Progenitor cell of endocrine pancreas (in vitro differentiated cells): Measurements from ENCODE around the gene SYNE2. TPM values are rescaled to one million over a fixed set of nuclear protein-coding genes. Genes with fewer than 3 reads are reported as not detected.

ENCODE experiments used
- DNase-seq: peaks from one replicate; pipeline ENCODE4 v3.0.0; 2021; ENCODE audit warnings: low spot score; ENCODE audit not compliant: unreplicated experiment
- H3K27ac Mint-ChIP-seq: 2 replicates; pipeline ENCODE4 v1.8.0; 2021; ENCODE audit warnings: mild to moderate bottlenecking, moderate library complexity, mixed read lengths
- H3K27me3 Mint-ChIP-seq: 2 replicates; pipeline ENCODE4 v1.8.0; 2021; ENCODE audit warnings: mixed read lengths
- H3K36me3 Mint-ChIP-seq: 2 replicates; pipeline ENCODE4 v1.8.0; 2022; ENCODE audit warnings: mixed read lengths; ENCODE audit not compliant: insufficient read depth
- H3K4me1 Mint-ChIP-seq: 2 replicates; pipeline ENCODE4 v1.8.0; 2021; ENCODE audit warnings: low read depth, mixed read lengths
- H3K4me3 Mint-ChIP-seq: 2 replicates; pipeline ENCODE4 v1.8.0; 2021; ENCODE audit warnings: low read depth, mild to moderate bottlenecking, moderate library complexity, mixed read lengths
- H3K9me3 Mint-ChIP-seq: 2 replicates; pipeline ENCODE4 v1.8.0; 2021; ENCODE audit warnings: low read depth, mixed read lengths
- CTCF ChIP-seq: fragments of 200-600 bp; sonication (generic); IDR thresholded peaks from one replicate; pipeline ENCODE4 v1.5.0; 2021; ENCODE audit warnings: antibody characterized with exemption, mild to moderate bottlenecking; ENCODE audit not compliant: unreplicated experiment
- total RNA-seq: library from RNA; stranded (reverse); gene quantifications from 2 replicates; pipeline ENCODE4 v1.2.1, GENCODE V29; 2021

Gene SYNE2
- total RNA-seq, 1 donor from 2014 or later: 108 TPM

- Mint-ChIP-seq H3K9me3 (no peaks in the 10 kb centered on the region), H3K27me3 (no peaks in the 10 kb centered on the region), H3K36me3 (peaks cover 33% of the 10 kb centered on the region), H3K4me1 (no peaks in the 10 kb centered on the region), H3K27ac (peak overlapping the region; percentile 63), H3K4me3 (no peak overlapping the region)
- no peak for DNase-seq
- TF ChIP-seq CTCF: no peak
These were observed 375.1 kb downstream of the SYNE2 start for GRCh38 chr14:64227856-64228255.

- no peak overlapping the region for H3K4me3 Mint-ChIP-seq
- peaks cover 24% of the 10 kb centered on the region for H3K36me3 Mint-ChIP-seq
- H3K27me3 Mint-ChIP-seq: no peaks in the 10 kb centered on the region
- DNase-seq: no peak
- H3K9me3 Mint-ChIP-seq: no peaks in the 10 kb centered on the region
- no peak for TF ChIP-seq CTCF
- no peak overlapping the region for H3K27ac Mint-ChIP-seq
- H3K4me1 Mint-ChIP-seq: peaks cover 2% of the 10 kb centered on the region
These were observed 376.7 kb downstream of the SYNE2 start for GRCh38 chr14:64229489-64229888.

GRCh38 chr14:64232095-64232838 lies 379.5 kb downstream of the SYNE2 start:
- no peak for TF ChIP-seq CTCF
- H3K27ac Mint-ChIP-seq: peak overlapping the region; percentile 39
- peaks cover 18% of the 10 kb centered on the region for H3K36me3 Mint-ChIP-seq
- no peak for DNase-seq
- no peak overlapping the region for H3K4me3 Mint-ChIP-seq
- H3K27me3 Mint-ChIP-seq: no peaks in the 10 kb centered on the region
- peaks cover 2% of the 10 kb centered on the region for H3K4me1 Mint-ChIP-seq
- H3K9me3 Mint-ChIP-seq: no peaks in the 10 kb centered on the region

- no peak for TF ChIP-seq CTCF
- Mint-ChIP-seq H3K4me1 (peaks cover 2% of the 10 kb centered on the region), H3K27ac (no peak overlapping the region), H3K9me3 (no peaks in the 10 kb centered on the region), H3K36me3 (peaks cover 16% of the 10 kb centered on the region), H3K4me3 (no peak overlapping the region), H3K27me3 (no peaks in the 10 kb centered on the region)
- DNase-seq: no peak
These were observed 380.1 kb downstream of the SYNE2 start for GRCh38 chr14:64232944-64233343.

GRCh38 chr14:64233531-64234190 lies 380.9 kb downstream of the SYNE2 start:
- Mint-ChIP-seq H3K27me3 (no peaks in the 10 kb centered on the region), H3K9me3 (no peaks in the 10 kb centered on the region), H3K4me3 (no peak overlapping the region), H3K36me3 (peaks cover 10% of the 10 kb centered on the region), H3K4me1 (peaks cover 2% of the 10 kb centered on the region), H3K27ac (peak overlapping the region; percentile 56)
- TF ChIP-seq CTCF: no peak
- DNase-seq: no peak
